ENCODE results near the gene DGKI.

The DGKI gene

DNA sequence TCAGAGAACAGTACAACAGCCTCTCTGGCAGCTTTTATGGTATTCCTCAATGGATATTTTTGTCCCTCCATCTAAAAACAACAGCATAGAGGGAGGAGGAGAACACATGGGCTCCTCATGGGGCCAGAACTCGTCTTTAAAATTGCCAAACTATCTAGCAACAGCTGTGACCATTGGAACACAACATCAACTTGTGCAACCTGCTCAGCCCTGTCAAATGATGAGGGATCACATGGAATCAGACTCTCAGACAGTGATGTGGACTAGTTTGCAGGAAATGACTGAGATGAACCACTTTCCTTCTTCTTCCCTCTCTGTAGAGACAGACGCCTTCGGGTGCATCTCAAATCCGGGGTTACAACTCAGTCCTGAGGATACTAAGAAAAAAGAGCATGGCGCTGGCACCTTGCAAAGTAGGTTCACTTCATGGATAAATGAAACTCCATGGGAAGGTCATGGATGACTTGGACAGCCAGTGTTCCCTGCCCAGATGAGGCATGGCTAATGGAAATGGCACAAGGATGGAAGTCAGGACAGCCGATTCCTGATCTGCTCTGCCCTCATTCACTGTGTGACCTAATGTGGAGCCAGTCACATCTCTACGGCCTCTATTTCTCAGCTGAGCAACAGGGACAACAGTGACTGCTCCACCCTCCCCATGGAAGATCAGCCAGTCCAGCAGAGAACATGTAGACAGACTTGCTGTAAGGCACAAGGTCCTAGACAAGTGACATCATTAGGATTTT, 24.6 kb upstream of the DGKI start:
- DNase-seq: no peak

DNA sequence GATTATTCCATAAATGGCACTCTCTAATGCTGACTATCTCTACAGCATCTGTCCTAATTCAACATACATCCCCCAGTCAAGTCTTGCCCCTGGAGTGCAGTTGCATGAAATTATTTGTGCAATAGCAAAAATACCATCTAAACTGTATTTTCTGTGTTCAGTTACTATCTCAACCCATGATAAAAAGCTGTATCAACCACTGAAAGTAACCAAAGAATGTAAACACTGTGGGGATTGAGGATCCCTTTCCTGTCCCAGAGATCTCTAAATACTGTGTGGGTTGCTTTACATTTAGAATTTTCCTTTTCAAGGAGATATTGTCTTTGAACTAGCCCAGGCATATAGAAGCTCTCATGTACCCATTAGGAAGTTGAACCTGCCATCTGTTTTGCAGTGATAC, 23.9 kb upstream of the DGKI start:
- DNase-seq: no peak

DNA sequence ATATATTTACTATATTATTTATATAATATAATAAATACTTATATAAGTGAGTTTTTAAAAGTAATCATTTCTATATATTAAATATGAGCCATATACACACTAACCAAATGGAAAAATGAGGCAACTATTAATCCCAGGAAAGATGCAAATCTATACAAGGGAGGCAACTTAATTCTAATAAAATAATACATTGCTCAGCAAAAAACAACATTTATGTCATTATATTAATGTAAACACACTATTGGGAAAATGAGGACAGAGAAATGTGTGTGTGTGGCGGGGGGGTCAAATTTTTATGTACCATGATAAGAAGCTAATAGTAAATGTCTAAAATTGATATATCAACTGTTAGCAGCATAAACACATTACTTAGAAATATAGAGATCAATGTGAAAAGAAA, 23.3 kb upstream of the DGKI start:
- DNase-seq: no peak

GRCh38 chr7:137869260-137869659, 22.5 kb upstream of the DGKI start:
- DNase-seq: no peak

GRCh38 chr7:137867289-137867688, 20.5 kb upstream of the DGKI start:
- DNase-seq: no peak

GRCh38 chr7:137865764-137866163, 19.0 kb upstream of the DGKI start:
- DNase-seq: no peak

- no peak for DNase-seq
Observed at GRCh38 chr7:137862964-137863363, 16.2 kb upstream of the DGKI start.

DNA sequence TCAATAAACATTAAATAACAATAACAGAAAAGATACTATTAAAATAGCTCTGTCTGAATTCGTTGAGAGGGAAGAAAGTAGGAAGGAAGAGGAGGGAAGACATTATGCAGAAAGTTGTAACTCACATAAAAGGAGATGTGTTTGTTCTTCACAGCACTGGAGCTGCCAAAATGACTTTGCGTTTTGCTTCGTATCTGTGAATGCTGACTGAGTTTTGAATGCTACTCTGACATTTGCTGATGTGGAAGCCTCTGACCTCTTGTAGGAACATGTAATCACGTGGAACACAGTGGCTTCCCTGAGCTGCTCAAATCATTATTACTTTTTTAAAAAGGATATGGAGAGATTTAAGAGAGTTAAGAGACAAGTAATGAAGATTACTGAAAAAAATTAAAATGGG, 15.6 kb upstream of the DGKI start:
- no peak for DNase-seq

DNA sequence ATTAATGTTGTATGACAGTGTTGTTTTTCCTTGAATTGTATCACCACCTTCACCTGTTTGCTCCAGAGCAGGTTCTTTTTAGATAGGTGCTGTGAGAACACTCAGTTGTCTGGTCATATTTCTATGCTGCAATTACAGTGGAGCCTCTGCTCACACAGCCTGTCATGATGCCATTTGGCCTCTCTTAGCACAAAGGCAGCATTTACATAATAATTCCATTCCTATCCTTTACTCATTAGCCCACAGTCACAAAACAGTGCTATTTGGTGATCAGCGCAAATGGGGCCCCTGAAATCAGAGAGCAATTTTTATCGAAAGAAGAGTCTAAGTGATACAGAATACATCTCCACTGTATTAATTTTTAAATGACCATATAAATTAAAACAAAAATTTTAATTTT, 13.8 kb upstream of the DGKI start:
- DNase-seq: no peak

DNA sequence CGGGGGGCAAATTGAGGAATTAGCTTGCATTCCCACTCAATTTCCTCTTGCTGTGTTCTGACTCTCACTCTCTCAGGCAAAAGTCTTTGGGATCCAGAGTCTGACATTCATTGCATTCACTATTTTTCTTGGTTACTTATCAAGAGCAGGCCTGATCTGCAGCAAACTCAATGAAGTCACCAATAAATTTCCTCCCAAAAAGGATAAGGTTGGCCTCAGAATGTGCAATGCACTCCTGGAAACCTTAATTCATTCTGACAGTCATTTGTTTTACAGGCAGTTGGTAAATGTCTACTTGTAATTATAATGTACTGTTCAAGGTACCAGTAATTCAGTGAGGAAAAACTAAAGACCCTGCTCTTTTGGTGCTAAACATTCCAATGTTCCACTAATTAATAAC, 6.3 kb upstream of the DGKI start:
- no peak for DNase-seq

- DNase-seq: no peak
Observed at GRCh38 chr7:137852108-137852507, 5.3 kb upstream of the DGKI start.

- no peak for DNase-seq
Observed at GRCh38 chr7:137850972-137851945, 4.5 kb upstream of the DGKI start.

- no peak for DNase-seq
Observed at GRCh38 chr7:137850571-137850970, 3.8 kb upstream of the DGKI start.

GRCh38 chr7:137848095-137848494, 1.3 kb upstream of the DGKI start:
- DNase-seq: no peak

GRCh38 chr7:137847568-137848050, 835 bp upstream of the DGKI start:
- DNase-seq: peak; percentile 51

DNA sequence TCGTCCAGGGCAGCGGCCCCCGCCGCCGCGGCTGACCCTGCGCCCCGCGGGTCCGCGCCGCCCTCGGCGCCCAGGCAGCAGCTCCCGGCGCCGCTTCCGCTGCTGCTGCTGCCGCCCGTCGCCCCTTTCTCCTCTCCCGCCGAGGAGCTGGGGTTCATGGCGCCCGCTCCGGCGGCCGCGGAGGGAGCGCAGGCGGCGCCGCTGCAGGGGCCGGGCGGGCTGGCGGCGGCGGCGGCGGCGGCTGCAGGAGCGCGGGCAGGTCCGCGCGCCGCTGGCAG, 286 bp downstream of the DGKI start:
- peak; percentile 48 for DNase-seq

- DNase-seq: no peak
Observed at GRCh38 chr7:137844677-137845425, 1.9 kb downstream of the DGKI start.

- no peak for DNase-seq
Observed at GRCh38 chr7:137839903-137840779, 6.6 kb downstream of the DGKI start.

DNA sequence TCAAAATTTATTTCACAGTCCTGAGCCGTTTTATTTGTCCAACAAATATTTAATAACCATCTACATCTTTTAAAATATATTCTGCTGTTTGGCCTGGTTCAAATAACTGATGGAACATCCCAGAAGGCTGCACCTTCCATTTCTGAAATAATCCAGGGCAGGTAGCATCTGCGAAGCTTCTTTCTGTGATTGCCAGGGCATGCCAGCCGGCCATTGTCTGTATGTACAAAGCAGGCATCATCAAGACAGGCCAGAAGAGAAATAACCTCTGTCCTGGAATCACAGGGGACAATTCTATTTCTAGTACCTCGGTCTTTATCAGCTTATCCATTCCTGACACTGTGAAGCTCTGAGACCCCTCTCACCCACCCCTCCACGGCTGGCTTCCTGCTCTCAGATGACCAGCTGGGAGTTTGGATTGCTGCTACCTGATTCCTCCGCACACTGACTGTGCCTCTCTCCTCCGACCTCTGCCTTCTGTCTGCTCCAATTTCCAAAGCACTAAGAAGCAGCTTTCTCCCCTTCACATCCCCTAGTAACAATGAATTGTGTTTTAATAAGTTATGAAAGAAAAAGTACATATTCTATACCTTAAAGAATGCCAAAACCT, 8.0 kb downstream of the DGKI start:
- DNase-seq: no peak

GRCh38 chr7:137836541-137836940, 10.2 kb downstream of the DGKI start:
- no peak for DNase-seq

DNA sequence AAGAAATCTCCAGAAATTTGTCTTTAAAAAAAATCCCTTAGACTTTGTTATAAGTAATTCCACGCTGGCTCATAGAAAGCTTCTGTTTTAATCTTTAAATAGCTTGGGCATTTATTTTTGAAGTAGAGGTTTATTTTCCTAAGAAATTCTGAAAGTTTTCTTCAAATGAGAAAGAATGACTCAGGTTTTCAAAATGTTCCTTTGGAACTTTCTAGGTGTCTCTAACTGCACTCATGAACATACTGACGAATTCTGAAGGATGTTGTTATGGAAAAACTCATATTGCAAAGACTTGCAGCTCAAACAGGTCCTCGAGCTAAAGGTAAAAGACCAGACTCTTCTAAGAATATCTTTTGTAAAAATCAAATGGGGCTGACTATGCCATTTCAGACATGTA, 10.7 kb downstream of the DGKI start:
- DNase-seq: no peak

All from right forelimb (tissue), 1 donor.